H1 (cell line): ENCODE measurements around the gene BMPR1A. TPM values are rescaled to one million over a fixed set of nuclear protein-coding genes. Genes with fewer than 3 reads are reported as not detected.

Source experiments
- CHD7 ChIP-seq: fragments of 300-600 bp; sonication (generic); IDR thresholded peaks from 2 replicates; pipeline ENCODE4 v1.7.1; 2012; ENCODE audit warnings: low read length, moderate library complexity, mild to moderate bottlenecking, inconsistent platforms; ENCODE audit not compliant: insufficient replicate concordance
- CTCF ChIP-seq, 3 experiments: IDR thresholded peaks; 1 replicate in 2 of 3; 2 replicates in 1 of 3; pipeline versions ENCODE4 v1.5.1 to v1.6.1; 2011; ENCODE audit warnings: low read length in 3 of 3, mild to moderate bottlenecking in 3 of 3, inconsistent platforms in 2 of 3, low read depth in 1 of 3, moderate library complexity in 1 of 3; ENCODE audit not compliant: insufficient read depth in 1 of 3; ENCODE audit errors: control extremely low read depth in 1 of 3
- EGR1 ChIP-seq: IDR thresholded peaks from 2 replicates; pipeline ENCODE4 v1.6.1; 2011; ENCODE audit warnings: low read depth, low read length, borderline replicate concordance
- HDAC6 ChIP-seq: IDR thresholded peaks from one replicate; pipeline ENCODE4 v1.7.1; 2012; ENCODE audit warnings: low read depth, mild to moderate bottlenecking, inconsistent platforms, low read length, moderate library complexity
- KDM1A ChIP-seq: fragments of 200-600, 300-600 bp; sonication (generic); IDR thresholded peaks from 2 replicates; pipeline ENCODE4 v1.7.1; 2016; ENCODE audit warnings: mild to moderate bottlenecking, low read length, borderline replicate concordance
- POU5F1 ChIP-seq: IDR thresholded peaks from 2 replicates; pipeline ENCODE4 v1.6.1; 2011; ENCODE audit warnings: low read depth, mild to moderate bottlenecking, low read length, moderate library complexity
- RNF2 ChIP-seq: fragments of 200-900, 300-1000 bp; sonication (generic); IDR thresholded peaks from 2 replicates; pipeline ENCODE4 v1.7.1; 2016; ENCODE audit warnings: borderline replicate concordance, low read depth, mild to moderate bottlenecking, antibody characterized with exemption, low read length; ENCODE audit not compliant: poor library complexity, severe bottlenecking; ENCODE audit errors: missing control alignments
- SUZ12 ChIP-seq: fragments of 200-600 bp; sonication (generic); IDR thresholded peaks from 2 replicates; pipeline ENCODE4 v1.6.1; 2012; ENCODE audit warnings: mild to moderate bottlenecking, inconsistent platforms, low read length, moderate library complexity, mixed read lengths
- polyA plus RNA-seq, 7 experiments: library from polyadenylated mRNA; depleted of rRNA in 3 of 7; stranded (reverse) in 5 of 7; unstranded in 2 of 7; fragments of >200 nt in 5 of 7; fragments of 200-250 nt in 2 of 7; gene quantifications; 1 replicate in 5 of 7; 2 replicates in 1 of 7; 4 replicates in 1 of 7; pipeline versions ENCODE4 v1.2.1 to v1.2.3, GENCODE V29; 2011 to 2013; ENCODE audit warnings: missing spikeins in 2 of 7, mixed read lengths in 2 of 7
- total RNA-seq: library from RNA; stranded (reverse); fragmentation: NEBNext Ultra II Directional; extraction: Animal tissue kit (Norgen Biotek cat#: 25700); gene quantifications from 2 replicates; pipeline ENCODE4 v1.2.1, GENCODE V29; 2021

The BMPR1A gene
- total and polyA plus RNA-seq, 2 of the 8 experiments (the other 6 are each of a cell fraction or from before 2014, with no cell fraction given), result 34.4 to 129 TPM

- TF ChIP-seq CHD7 (no peak), SUZ12 (no peak), CTCF (IDR thresholded peaks at IDR 0.05; ENCODE audit: control extremely low read depth in 1 of 3, insufficient read depth in 1 of 3, low read depth in 1 of 3, low read length in 3 of 3) (no peak), HDAC6 (no peak), POU5F1 (no peak), KDM1A (no peak), EGR1 (no peak), RNF2 (no peak)
These were observed 185.6 kb downstream of the BMPR1A start (continued) for GRCh38 chr10:86941991-86942421.
